Fibroblast of lung (primary cell): Measurements from ENCODE around the gene PRPF6.

Source experiments
- EZH2 ChIP-seq: IDR thresholded peaks from 2 replicates; pipeline ENCODE4 v1.5.1; 2012; ENCODE audit warnings: low read length, control low read depth, mild to moderate bottlenecking; ENCODE audit errors: missing control alignments
- TF ChIP-seq, protein P1 (sequence below), 2 donors: IDR thresholded peaks in 1 of 2; conservative IDR thresholded peaks in 1 of 2; 1 replicate in 1 of 2; 2 replicates in 1 of 2; pipeline ENCODE4 v1.5.1; 2011 to 2012; ENCODE audit warnings: low read length in 2 of 2, control low read depth in 1 of 2, inconsistent platforms in 1 of 2, low read depth in 1 of 2, mild to moderate bottlenecking in 1 of 2

DNA sequence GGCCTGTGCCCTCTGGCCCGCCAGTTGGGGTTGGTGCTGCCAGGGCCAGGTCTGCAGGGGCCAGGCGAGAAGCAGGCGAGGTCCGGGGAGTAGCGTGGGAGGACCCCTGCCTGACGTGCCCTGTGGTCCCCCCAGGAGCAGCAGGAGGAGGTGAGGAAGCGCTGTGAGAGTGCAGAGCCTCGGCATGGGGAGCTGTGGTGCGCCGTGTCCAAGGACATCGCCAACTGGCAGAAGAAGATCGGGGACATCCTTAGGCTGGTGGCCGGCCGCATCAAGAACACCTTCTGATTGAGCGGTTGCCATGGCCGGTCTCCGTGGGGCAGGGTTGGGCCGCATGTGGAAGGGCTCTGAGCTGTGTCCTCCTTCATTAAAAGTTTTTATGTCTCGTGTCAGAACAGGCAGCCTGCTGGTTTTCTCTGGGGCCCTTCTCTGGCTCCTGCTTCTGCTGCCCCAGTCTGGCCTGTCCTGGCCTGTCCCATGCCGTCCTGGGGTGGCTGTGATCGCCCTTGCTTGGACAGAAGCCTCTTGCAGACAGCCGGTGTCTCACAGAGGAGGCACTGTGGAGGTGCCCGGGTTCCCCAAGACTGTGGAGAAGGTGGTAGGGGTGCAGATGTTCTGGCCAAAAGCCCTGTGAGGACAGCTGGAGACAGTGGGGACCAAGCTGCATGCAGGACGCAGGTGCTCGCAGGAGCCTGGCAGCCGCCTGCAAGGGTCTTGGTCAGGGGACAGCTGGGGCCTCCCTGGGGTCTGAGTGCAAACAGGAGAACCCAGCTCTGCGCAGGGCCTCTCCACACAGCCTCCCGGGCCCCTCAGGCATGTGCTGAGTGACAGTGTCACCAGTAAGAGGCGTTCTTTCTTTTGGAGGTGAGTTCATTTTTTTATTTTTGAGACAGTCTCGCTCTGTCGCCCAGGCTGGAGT is 52.0 kb downstream of the PRPF6 start:
- TF ChIP-seq, protein P1, sequence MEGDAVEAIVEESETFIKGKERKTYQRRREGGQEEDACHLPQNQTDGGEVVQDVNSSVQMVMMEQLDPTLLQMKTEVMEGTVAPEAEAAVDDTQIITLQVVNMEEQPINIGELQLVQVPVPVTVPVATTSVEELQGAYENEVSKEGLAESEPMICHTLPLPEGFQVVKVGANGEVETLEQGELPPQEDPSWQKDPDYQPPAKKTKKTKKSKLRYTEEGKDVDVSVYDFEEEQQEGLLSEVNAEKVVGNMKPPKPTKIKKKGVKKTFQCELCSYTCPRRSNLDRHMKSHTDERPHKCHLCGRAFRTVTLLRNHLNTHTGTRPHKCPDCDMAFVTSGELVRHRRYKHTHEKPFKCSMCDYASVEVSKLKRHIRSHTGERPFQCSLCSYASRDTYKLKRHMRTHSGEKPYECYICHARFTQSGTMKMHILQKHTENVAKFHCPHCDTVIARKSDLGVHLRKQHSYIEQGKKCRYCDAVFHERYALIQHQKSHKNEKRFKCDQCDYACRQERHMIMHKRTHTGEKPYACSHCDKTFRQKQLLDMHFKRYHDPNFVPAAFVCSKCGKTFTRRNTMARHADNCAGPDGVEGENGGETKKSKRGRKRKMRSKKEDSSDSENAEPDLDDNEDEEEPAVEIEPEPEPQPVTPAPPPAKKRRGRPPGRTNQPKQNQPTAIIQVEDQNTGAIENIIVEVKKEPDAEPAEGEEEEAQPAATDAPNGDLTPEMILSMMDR (conservative IDR thresholded peaks at IDR 0.05 in 1 of 2, IDR thresholded peaks at IDR 0.05 in 1 of 2; ENCODE audit: low read depth in 1 of 2, low read length in 2 of 2): no peak
- no peak for TF ChIP-seq EZH2
